Heart left ventricle (tissue), 13 donors: ENCODE measurements around the gene PPP1R11.

Experiments
- POLR2A ChIP-seq, 2 donors: fragments of 450-650 bp; IDR thresholded peaks; one replicate each; pipeline ENCODE4 v1.6.1; 2017; ENCODE audit warnings: antibody characterized with exemption in 2 of 2, mild to moderate bottlenecking in 2 of 2, moderate library complexity in 2 of 2
- TF ChIP-seq, protein P1 (sequence below), 12 donors: fragments of 200-600 bp; sonication (generic) in 4 of 12; IDR thresholded peaks; one replicate each; pipeline versions ENCODE4 v1.5.0 to v1.8.0; 2018 to 2022; ENCODE audit warnings: antibody characterized with exemption in 12 of 12, mild to moderate bottlenecking in 5 of 12
- donor health status: ischemic (EF 13 %, LVEDD 7.1; RV severe dilation, severe dysfunction).
- donor health status: DM: no; HTN: yes; CAD: no.
- donor health status: DM: no; HTN: no; CAD: no.
- donor health status: ischemic (EF 25% LVEDD 6.9; RV normal size, moderate dysfunction).
- donor health status: ischemic (EF 25% LVEDD 5.7; RV mildly dilated, moderate dysfunction).
- donor health status: ischemic (EF 35%, LVEDD 5.7; RV mildly dilated, moderate dysfunction).
- donor health status: nonischemic (EF 11% LVEDD 7.7; RV severe dilation, severe dysfunction).
- donor health status: DM: yes; HTN: yes; CAD: no.
- donor health status: PGD.
- donor health status: ischemic (EF 29% LVEDD 5.4; RV normal size, mild dysfunction).
- donor health status: nonischemic (EF 23%, LVEDD 6.1; RV moderate dilation, normal function).

- TF ChIP-seq, protein P1, sequence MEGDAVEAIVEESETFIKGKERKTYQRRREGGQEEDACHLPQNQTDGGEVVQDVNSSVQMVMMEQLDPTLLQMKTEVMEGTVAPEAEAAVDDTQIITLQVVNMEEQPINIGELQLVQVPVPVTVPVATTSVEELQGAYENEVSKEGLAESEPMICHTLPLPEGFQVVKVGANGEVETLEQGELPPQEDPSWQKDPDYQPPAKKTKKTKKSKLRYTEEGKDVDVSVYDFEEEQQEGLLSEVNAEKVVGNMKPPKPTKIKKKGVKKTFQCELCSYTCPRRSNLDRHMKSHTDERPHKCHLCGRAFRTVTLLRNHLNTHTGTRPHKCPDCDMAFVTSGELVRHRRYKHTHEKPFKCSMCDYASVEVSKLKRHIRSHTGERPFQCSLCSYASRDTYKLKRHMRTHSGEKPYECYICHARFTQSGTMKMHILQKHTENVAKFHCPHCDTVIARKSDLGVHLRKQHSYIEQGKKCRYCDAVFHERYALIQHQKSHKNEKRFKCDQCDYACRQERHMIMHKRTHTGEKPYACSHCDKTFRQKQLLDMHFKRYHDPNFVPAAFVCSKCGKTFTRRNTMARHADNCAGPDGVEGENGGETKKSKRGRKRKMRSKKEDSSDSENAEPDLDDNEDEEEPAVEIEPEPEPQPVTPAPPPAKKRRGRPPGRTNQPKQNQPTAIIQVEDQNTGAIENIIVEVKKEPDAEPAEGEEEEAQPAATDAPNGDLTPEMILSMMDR (IDR thresholded peaks at IDR 0.05): no peak
- TF ChIP-seq POLR2A (IDR thresholded peaks at IDR 0.05): no peak
Measured at GRCh38 chr6:30031381-30031780, 35.6 kb upstream of the PPP1R11 start.
